Lung (tissue), 12 donors: ENCODE data around the gene SH3TC1. TPM values are rescaled to one million over a fixed set of nuclear protein-coding genes. Genes with fewer than 3 reads are reported as not detected.

Source experiments
- ATAC-seq: fragments of 200-7000 bp; cut with Tn5 transposase; one replicate; pipeline ENCODE4 v1.9.1; 2020; ENCODE audit warnings: moderate number of reproducible peaks; ENCODE audit not compliant: insufficient read depth, low FRiP score
- DNase-seq, 3 donors: peaks; one replicate each; pipeline ENCODE4 v3.0.0-alpha.2; 2013 to 2017
- H3K27ac ChIP-seq, 2 donors: one replicate each; pipeline ENCODE4 v1.5.1; 2013; ENCODE audit warnings: mild to moderate bottlenecking in 2 of 2, moderate library complexity in 2 of 2, control low read depth in 1 of 2, inconsistent platforms in 1 of 2, low read depth in 1 of 2, low read length in 1 of 2
- H3K27me3 ChIP-seq, 3 donors: one replicate each; pipeline ENCODE4 v1.5.1; 2013; ENCODE audit warnings: low read length in 2 of 3; ENCODE audit not compliant: control insufficient read depth in 3 of 3, insufficient read depth in 3 of 3
- H3K36me3 ChIP-seq, 4 donors: one replicate each; pipeline ENCODE4 v1.5.1; 2013; ENCODE audit warnings: low read length in 4 of 4, mild to moderate bottlenecking in 1 of 4, moderate library complexity in 1 of 4; ENCODE audit not compliant: control insufficient read depth in 4 of 4, insufficient read depth in 4 of 4
- H3K4me1 ChIP-seq, 5 donors: one replicate each; pipeline ENCODE4 v1.5.1; 2013; ENCODE audit warnings: low read length in 5 of 5, mild to moderate bottlenecking in 2 of 5, moderate library complexity in 1 of 5; ENCODE audit not compliant: control insufficient read depth in 5 of 5, insufficient read depth in 5 of 5
- H3K4me3 ChIP-seq: one replicate; pipeline ENCODE4 v1.5.1; 2013; ENCODE audit warnings: mild to moderate bottlenecking, control low read depth, moderate library complexity
- H3K9ac ChIP-seq, 2 donors: one replicate each; pipeline ENCODE4 v1.5.1; 2013; ENCODE audit warnings: low read length in 2 of 2, control low read depth in 1 of 2; ENCODE audit not compliant: insufficient read depth in 1 of 2
- H3K9me3 ChIP-seq, 4 donors: one replicate each; pipeline ENCODE4 v1.5.1; 2013; ENCODE audit warnings: low read length in 3 of 4, mild to moderate bottlenecking in 1 of 4, moderate library complexity in 1 of 4; ENCODE audit not compliant: control insufficient read depth in 4 of 4, insufficient read depth in 3 of 4
- CTCF ChIP-seq: IDR thresholded peaks from 2 replicates; pipeline ENCODE4 v1.5.1; 2012; ENCODE audit warnings: mild to moderate bottlenecking; ENCODE audit errors: control extremely low read depth, extremely low read depth
- WGBS, 2 donors: extraction: QIAGEN DNeasy Blood & Tissue Kit; methylation state at CpG; one replicate each; pipeline ENCODE4 v1.1.7; 2013; 5-methylcytosine and 5-hydroxymethylcytosine counted together
- polyA plus RNA-seq, 2 donors: library from polyadenylated mRNA; stranded (reverse); fragments of 200-250 nt; gene quantifications; one replicate each; pipeline ENCODE4 v1.2.1, GENCODE V29; 2013
- total RNA-seq, 2 donors: library from RNA; depleted of rRNA in 1 of 2; stranded (reverse); fragments of >200 nt in 1 of 2; gene quantifications; one replicate each; pipeline ENCODE4 v1.2.1, GENCODE V29; 2014 to 2021
- donor health status: control.
- donor health status: control.
- donor health status: Bipolar disorder and iron deficiency.
- donor health status: healthy.
- donor health status: DM: yes; HTN: yes; CAD: no.

The SH3TC1 gene
- total and polyA plus RNA-seq, 4 donors = 21.4 to 67.3 (median 38.1) TPM

- Histone ChIP-seq H3K4me1 (peaks cover 0 to 1% (median 0%) of the 10 kb centered on the region in 5 donors), H3K27me3 (no peaks in the 10 kb centered on the region), H3K9me3 (peaks cover 0 to 7% (median 1%) of the 10 kb centered on the region in 4 donors), H3K9ac (no peak overlapping the region), H3K4me3 (no peak overlapping the region), H3K27ac (no peak overlapping the region), H3K36me3 (no peaks in the 10 kb centered on the region)
- DNase-seq = no peak
- TF ChIP-seq CTCF = no peak
- WGBS, 2 donors = 93 to 96% methylated on average over 10 to 11 of the region's 11 CpGs
- no peak for ATAC-seq
Observed at GRCh38 chr4:8170341-8170740, 28.7 kb upstream of the SH3TC1 start.

GRCh38 chr4:8171266-8171665 is 27.8 kb upstream of the SH3TC1 start:
- Histone ChIP-seq H3K27ac (no peak overlapping the region), H3K4me3 (no peak overlapping the region), H3K4me1 (peaks cover 0 to 1% (median 0%) of the 10 kb centered on the region in 5 donors), H3K9ac (no peak overlapping the region), H3K27me3 (no peaks in the 10 kb centered on the region), H3K9me3 (peaks cover 0 to 7% (median 1%) of the 10 kb centered on the region in 4 donors), H3K36me3 (no peaks in the 10 kb centered on the region)
- WGBS, 2 donors = 70 to 84% methylated on average over 7 of the region's 7 CpGs
- ATAC-seq = no peak
- DNase-seq = no peak
- TF ChIP-seq CTCF = no peak

- no peaks in the 10 kb centered on the region for H3K4me1 ChIP-seq
- H3K4me3 ChIP-seq = no peak overlapping the region
- H3K36me3 ChIP-seq = no peaks in the 10 kb centered on the region
- H3K9me3 ChIP-seq = peaks cover 0 to 7% (median 1%) of the 10 kb centered on the region in 4 donors
- TF ChIP-seq CTCF = no peak
- DNase-seq (no peak), ATAC-seq (no peak)
- H3K9ac ChIP-seq = no peak overlapping the region
- no peaks in the 10 kb centered on the region for H3K27me3 ChIP-seq
- no peak overlapping the region for H3K27ac ChIP-seq
- WGBS, 2 donors = 78 to 81% methylated on average over 36 of the region's 36 CpGs
Observed at GRCh38 chr4:8171984-8172924, 26.8 kb upstream of the SH3TC1 start.
